ENCODE data around the gene LDB3.
"Not testable (repeated sequence)": the region's sequence is repeated elsewhere in the genome, so short reads cannot be mapped to it uniquely, and the experiment has no call there.

The LDB3 gene

DNA sequence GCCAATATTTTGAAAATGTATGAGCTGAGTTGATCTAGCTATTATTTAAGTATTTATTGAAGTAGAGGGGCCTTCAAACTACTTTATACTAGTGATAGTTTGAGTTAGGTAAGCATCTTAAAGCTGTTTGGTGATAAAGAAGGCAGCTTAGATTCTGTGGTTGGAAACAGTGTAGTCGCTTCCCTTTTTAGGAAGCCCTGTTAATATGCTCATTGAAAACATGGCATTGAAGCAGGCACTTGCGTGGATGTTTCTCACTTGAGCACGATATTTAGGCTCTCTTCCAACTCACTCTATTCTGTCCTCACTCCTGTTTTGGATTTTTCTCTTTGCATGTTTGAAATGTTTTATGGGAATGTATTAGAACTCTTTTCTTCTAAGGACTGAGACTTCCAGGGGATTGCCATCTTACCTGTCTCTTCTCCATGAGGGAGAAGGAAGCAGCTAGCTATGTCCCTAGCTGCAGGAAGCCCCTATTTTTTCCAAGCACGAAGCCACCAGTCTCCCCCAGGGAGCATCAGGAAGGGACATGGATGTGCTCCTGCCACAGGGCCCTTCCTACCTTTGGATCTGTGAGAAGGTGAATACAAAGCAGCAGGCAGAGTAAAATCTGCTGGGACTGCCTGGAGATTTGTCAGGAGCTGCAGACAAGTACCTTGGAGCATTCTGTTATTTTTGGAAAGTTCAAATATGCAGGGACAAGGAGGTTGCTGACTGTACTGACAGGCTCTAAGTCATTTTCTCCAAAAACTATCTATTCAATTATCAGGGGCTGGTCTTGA, 66.1 kb downstream of the LDB3 start:
- no peak for DNase-seq

DNA sequence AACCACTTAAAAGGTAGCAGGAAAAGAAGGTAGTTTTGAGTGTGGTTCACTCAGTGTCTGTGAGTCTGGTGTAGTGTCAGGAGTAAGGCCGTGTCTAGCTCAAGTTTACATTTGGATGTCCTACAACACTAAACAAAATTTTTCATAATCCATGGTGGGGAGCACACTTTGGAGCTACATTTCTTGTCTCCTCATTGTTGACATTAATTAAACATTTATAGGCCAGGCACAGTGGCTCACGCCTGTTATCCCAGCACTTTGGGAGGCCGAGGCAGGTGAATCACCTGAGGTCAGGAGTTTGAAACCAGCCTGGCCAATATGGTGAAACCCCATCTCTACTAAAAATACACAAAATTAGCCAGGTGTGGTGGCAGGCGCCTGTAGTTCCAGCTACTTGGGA, 67.0 kb downstream of the LDB3 start:
- DNase-seq = not testable (repeated sequence)

DNA sequence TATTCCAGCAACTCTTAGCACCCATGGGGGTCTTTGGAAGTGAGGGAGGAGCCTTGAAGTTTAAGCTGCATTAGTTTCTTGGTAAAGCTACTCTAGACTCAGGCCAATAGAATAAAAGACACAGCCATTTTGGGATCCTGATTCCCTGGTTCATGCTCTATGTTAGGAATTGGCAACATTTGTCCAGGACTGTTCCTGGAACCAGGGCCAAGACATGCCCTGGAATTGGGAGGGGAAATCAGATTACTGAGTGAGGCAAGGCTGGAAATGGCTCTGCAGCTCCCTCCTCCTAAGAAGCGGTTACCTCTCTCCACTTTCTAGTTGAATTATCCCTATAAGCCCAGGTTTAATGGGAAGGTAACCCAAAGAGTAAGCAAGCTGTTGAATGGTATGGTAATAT, 73.9 kb downstream of the LDB3 start:
- no peak for DNase-seq

DNA sequence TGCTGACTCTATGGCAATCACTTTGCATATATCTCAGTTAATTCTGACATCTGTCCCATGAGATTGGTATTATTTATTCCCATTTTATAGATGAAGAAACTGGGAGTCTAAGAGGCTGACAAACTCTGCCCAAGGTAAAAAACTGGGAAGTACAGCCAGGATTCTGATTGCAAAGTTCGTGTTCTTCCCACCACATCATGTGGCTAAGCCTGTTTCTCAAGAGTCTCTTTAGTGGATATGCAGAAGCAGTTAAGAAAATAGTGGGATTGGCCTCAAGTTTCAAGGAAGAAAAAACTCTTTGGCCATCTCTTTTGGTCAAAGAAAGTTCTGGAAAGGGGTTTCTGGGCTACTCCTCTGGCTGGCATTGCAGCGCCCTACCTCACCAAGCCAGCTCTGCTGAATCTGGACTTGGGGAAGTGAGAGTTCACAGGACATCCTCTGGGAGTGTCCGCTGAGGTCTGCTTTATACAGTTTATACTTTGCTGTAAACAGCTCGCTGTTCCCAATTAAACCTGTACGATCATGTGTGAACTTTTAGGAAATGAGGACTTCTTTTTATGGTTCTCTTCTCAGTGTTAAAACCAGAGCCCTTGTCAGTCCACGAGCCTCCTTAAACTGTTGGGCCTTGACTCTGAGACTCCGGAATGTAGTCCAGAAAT, 75.9 kb downstream of the LDB3 start:
- no peak for DNase-seq

DNA sequence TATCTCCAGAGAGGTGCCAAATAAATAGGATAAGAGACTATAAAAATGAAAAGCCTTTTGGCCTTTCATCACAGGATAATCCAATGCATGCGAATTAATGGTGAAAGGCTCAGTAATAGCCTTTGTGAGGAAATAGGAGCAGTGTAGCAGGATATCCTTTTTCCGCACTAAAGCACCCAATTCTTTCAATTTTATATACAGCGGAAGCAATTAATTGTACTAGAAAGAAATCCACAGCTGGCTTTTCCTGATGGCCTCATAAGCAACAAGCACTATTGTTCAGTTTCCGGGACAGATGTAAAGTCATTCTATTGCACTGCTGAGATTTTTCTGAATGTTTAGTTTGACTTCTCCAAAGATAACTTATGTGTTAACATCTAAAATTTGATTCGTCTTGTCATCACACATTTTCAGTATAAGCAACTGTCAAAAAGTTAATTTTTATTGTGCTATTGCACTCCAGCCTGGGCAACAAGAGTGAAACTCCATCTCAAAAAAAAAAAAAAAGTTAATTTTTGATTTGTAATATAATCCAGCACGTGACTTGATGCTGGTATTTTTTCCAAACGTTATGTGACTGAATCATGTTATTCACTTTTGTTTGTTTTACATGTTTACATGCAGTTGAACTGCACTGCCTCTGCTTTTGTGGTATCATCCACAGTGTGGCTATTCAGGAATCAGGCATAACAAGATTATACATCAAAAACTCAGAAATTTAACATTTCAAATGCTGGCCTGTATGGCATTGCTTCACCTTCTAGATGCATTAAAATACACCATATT, 79.7 kb downstream of the LDB3 start:
- DNase-seq = peak in 1 of 2 experiments; percentile 8

DNA sequence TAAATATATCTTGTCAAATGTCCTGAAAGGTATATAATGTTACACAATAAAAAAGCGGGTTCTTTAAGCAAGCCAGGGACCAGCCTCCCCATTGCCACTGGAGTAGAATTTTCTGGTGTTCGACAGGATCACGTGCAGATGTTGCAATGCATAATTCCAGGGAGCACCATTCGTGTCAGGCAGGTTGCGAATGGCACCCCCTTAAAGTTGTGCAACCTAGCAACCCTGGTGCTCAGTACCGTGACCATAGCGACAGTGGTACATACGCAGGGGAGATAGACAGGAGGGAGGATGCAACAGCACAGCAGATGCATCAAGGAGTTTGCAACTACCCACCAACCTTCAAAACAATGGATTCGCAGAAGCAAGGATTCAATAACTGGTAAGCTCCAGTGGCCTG, 81.5 kb downstream of the LDB3 start:
- DNase-seq = no peak

DNA sequence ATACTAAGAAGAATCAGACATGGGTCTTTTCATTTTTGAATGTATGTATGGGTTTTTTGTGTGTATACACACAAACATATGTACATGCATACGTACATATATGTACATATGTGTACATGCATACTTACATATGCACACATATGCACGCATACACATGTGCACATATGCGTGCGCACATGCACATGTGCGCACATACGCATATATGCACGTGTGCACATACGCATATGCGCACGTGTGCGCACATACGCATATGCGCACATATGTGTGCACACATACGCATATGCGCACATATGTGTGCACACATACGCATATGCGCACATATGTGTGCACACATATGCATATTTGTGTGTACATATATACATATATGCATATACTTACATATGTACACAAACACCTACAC, 83.2 kb downstream of the LDB3 start:
- no peak for DNase-seq

DNA sequence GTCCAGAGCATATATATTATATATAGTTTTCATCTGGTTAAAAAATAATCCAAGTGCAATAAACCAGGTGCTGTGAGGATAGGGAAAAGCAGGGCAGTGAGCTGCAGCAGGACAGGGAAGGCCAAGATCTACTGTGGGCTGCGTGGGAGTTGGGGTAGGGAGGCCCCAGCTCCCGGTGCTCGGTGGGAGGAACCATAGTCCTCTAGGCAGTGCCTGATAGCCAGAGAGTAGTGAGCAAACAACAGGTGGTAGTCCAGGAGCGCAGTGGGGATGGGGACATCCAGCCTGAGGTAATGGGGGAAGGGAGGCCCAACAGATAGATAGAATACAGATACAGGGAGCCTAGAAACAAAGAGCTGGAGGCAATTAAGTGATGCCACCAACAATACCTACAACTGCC, 84.0 kb downstream of the LDB3 start:
- DNase-seq = no peak

DNA sequence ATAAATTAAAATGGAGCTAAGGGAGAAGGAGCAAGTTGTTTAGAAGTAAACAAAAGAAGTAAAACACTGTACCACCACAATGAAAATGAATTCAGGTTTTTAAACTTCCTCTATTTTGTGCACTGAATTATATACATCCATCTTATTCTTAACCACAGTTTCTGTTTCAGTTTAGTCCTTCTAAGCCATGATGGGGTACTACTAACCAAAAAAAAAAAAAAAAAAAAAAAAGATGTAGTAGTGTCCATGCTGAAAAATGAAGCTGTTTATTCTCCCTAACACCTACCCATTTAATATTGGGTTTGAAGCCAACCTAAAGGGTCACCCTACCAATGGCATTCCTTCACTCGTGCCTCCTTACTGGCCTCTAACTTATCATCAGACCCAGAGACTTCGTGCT, 84.7 kb downstream of the LDB3 start:
- DNase-seq = no peak

DNA sequence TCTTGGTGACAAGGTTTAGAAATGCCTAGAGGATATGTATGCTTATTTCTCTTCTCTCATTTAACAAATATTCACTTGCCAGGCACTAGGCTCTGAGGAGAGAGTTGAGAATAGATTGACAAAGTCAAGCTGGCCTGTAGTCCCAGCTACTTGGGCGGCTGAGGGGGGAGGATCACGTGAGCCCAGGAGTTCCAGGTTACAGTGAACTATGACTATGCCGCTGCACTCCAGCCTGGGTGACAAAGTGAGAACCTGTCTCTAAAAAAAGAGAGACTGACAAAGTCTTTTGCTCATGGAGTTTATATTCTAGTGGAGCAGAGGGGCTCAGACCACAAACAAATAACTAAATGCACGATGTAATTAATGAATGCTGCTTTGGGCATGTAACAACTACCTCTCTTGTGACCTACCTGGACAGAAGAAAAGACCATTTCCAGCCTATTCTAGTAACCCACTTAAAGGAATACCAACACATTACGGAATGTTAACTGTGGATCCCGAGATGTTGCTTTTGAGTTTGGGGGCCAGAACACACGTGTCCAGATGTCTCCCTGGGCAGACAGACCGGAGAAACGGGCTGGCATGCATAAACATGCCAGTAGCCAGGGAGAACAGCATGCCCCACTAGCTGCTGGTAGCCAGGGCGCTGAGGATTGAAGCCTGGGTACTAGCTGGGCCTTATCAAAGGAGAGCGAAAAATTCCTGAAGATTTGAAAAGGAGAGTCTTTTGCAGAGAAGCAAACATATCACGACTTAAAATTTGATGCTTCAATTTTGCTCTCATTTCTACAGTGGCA, 85.5 kb downstream of the LDB3 start:
- no peak for DNase-seq

DNA sequence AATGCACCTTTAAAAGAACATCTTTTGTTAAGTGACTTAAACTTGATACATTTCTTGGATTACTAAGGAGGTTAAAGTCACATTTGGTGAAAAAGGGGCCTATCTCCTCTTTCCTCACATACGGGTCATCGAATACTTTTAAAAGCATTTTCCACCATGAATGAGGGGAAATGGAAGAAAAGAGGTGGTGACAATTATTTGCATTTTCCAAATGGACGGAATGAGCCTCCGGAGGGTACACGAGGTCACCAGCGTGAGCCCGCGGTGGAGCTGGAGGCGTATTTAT, 87.1 kb downstream of the LDB3 start:
- DNase-seq = no peak

DNA sequence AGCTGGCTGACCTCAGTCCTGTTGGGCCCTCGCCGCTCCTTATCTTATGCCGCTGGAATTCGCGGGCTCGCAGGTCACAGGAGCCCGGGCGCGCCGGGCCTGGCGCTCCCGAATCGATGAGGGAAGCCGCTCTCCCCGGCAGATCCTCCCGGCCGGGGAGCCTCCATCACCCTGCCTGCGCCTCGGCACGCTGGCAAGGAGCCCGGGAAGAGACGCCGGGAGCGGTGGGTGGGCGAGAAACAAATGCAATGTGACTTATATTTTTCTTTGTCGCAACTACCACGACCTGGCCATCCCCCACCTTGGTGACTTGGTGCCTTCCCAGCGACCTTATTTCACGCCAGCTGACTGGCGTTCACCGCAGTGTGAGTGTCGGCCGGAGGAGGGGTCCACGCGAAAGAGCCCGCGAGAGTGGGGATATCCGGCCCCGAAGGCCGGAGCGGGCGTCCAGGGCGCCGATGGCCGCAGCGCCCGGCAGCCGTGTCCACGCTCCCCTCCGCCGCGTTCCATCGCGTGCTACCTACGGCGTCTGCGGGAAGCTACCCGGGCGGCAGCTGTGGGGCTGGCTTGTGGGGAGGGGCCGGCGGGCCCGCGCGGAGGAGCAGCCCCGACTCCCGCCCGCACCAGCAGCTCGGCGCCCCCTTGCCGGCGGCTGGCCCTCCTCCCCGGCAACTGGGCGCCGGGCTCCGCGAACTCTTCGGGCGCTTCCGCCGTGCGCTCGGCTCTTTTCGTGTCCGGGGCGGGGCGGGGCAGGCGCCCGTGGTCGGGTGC, 87.6 kb downstream of the LDB3 start:
- peak; percentile 86 to 87 for DNase-seq

DNA sequence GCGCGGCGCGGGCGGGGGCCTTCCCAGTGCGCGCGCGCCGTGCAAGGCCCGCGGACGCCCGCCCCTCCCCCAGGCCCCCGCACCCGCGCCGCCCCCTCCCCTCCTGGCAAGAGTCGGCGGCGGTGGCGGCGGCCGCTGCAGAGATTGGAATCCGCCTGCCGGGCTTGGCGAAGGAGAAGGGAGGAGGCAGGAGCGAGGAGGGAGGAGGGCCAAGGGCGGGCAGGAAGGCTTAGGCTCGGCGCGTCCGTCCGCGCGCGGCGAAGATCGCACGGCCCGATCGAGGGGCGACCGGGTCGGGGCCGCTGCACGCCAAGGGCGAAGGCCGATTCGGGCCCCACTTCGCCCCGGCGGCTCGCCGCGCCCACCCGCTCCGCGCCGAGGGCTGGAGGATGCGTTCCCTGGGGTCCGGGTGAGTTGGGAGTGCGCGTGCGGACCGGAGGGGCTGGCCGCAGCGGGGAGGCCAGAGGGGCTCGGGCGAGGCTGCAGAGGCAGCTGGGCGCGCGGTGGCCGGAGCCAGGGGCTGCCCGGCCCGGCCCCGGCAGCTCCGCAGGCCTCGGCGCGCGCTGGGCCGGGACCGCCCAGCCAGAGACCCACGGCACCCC, 88.3 kb downstream of the LDB3 start, which contains the start of gene BMPR1A:
Gene BMPR1A (plus strand): TSS at position 109 of the 602 bp plus-strand sequence. CDS start 119,400 bp downstream, outside the sequence.
- no peak for DNase-seq

DNA sequence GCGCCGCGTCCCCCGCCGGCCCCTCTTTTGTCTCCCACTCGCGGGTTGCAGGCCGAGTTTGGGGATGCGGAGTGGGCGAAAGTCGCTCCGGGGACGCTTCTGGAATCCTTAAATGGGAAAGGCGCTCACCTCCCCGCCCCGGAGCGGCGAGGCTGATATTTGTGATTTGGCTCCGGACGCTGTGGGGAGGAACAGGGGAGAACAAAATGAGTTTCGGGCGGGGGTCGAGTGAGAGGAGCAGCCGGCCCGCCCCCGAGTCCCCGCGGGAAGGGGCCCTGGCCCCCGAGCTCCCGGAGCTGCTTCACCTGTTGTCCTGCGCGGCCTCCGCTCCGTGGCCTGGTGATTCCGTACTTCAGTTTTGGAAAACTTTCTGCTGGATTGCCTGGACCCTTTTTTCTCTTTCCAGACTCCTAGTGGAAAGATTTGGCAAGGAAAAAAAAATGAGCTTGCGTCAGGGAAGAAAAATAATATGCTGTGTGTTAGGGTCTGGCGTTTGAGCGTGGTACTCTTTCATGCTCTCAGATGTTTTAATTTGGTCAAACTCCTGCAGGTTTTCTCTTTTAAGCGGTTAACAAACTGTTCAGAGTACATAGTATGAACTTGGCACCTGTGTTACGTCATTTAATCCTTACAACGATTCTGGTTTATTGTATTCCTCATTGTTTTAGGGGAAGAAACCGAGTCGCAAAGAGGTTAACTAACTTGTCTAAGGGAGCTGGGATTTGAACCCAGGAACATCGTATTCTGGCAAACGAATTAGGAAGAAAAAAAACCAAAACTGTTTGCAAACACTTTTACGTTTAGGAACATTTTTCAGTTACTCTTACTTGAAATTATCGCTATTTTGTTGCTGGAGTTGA, 89.0 kb downstream of the LDB3 start:
- DNase-seq = no peak

DNA sequence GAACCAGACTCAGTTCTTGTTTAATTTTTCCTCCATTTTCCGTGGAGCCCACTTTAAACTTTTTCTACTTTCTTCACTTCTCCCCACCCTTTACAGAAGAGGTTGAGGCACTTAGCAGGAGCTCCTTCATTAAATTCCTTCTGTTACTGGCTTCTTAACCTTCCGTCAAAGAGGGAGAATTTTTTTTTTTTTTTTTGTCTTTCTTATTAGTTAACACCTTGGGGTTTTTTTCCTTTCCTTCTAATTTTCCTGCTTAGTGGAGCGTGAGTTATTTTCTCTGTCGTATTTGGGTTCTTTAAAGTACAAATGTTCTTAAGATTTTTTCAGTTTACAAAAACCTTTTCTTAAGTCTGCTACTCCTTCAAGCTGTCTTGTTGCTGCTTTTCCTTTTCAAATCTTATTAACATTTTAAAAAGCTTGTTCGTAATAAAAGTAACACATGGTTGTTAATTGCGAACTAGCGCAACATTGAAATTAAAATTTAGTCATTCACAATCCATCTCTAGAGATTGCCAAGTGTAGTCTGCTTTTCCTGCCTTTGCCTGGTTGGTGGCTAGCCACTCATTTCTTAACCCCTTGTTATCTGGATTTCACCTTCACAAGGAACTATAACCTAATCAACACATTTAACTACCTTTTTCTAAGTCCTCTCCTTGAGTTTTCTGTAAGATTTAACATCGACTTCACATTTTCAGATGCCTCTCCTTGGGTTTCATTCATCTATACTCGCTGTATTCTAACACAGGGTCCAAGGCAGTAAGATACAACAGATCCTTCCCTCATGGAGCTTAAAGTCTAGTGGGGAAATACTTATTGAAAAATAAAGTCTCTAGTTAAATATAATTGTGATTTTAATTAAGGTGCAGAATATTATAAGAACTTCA, 90.1 kb downstream of the LDB3 start:
- DNase-seq = no peak

DNA sequence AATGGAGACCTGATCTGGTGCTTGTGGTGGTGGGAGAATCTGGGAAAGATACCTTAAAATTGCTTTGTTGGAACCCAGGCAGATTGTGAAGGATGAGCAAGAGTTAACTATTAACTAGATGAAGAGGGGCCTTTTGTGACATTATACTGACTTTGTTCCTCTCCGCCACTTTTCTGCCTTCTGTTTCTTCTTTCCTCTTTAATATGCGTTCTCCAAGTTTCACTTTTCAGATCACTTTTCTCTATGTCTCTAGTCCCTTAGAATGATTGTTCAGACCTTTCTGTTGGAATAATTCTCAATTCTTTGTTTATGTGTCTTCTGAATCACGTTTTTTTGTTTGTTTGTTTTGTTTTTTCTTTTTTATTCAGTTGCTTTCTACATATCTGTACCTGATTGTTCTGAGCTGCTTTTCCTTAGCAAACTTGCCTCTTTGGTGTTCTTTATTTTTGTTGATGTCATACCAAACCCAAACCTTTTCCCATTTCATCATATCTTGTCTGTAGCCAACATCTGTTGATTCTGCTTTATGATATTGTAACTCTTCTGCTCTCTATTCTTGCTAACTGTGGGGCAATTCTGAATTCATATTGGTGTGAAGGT, 90.9 kb downstream of the LDB3 start:
- DNase-seq = no peak

DNA sequence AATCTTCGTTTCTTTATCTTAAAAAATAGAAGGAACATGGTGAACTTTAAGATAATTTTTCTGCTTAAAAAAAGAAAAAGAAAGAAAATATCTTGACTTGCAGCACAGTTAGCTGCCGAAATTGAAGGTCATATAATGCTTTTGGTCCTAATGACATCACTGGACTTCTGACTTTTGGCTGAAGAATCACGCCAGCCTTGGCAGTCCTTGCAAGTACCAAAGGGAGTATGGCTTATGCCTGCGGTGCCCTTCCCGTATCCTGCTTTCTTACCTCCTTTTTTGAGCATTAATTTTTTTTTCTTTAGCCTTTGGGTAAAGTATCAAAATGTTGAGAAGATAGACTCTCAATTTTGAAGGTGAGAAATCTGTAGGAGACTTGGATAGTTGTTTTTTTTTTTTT, 95.1 kb downstream of the LDB3 start:
- DNase-seq = no peak

DNA sequence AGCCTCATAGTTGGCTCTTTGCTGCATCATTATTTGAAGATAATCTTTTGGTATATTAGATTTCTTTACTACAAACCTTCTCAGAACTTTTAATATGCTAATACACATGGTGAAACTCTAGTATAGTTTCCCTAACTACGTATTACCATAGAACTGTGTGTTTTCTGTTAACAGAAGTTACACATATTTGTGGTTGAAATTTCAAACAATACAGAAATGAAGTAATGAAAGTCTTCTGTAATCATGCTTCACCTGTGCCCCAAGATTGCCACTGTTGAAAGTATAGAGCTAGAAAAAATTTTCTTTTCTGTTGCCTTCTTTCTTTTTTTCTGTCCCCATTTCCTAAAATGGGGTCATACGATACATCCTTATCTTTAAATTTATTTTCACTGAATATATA, 97.2 kb downstream of the LDB3 start:
- no peak for DNase-seq

DNA sequence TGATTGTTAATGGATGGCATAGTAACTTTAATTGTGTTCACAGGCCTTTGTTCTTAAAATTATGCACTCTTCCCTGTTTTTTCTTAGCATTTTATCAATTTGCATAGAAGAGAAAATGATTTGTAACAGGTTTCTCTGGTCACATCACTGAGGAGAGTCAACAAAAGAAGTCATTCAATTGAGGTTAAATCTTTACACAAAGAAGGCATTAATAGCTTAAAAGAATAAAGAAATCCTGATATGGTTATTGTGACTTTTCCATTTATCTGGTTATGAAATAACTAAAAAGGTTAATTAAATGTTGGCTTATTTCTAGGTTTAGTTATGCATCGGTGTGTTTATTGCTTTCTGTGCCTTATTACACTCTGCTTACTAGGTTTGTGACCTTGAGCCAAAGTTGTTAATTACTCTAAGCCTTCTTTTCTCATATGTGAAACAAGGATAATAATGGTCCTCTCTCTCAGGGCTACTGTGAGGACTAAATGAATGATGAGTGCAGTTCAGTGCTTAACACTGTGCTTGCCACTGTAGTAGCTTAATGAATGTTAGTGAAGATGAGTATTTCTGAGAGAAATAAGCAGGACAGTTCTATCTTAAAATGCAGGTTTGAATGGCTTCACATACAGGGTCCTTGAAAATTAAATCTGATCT, 100.2 kb downstream of the LDB3 start:
- DNase-seq = no peak
